Colon (tissue), 2 donors: Measurements from ENCODE around the gene SCARB2.

ENCODE experiments used
- FAIRE-seq: peaks from 2 replicates; lab custom pipeline; 2012; peaks lifted over from hg19 to GRCh38; lab: Jason Lieb, UNC
- donor health status: control.
- donor health status: control.

Gene SCARB2

GRCh38 chr4:76226418-76226817, 12.8 kb upstream of the SCARB2 start:
- no peak for FAIRE-seq

GRCh38 chr4:76224171-76224570, 10.5 kb upstream of the SCARB2 start:
- FAIRE-seq = no peak

- no peak for FAIRE-seq
Observed at GRCh38 chr4:76219299-76220055, 5.9 kb upstream of the SCARB2 start.

- no peak for FAIRE-seq
Observed at GRCh38 chr4:76216975-76217814, 3.6 kb upstream of the SCARB2 start.

- FAIRE-seq = no peak
Observed at GRCh38 chr4:76216524-76216923, 2.9 kb upstream of the SCARB2 start.

GRCh38 chr4:76215077-76215476, 1.5 kb upstream of the SCARB2 start:
- no peak for FAIRE-seq

- no peak for FAIRE-seq
Observed at GRCh38 chr4:76214177-76214675, 602 bp upstream of the SCARB2 start.

- FAIRE-seq = no peak
Observed at GRCh38 chr4:76212851-76213414, 691 bp downstream of the SCARB2 start.

GRCh38 chr4:76211769-76212708, 1.6 kb downstream of the SCARB2 start:
- FAIRE-seq = no peak

- no peak for FAIRE-seq
Observed at GRCh38 chr4:76210452-76210851, 3.2 kb downstream of the SCARB2 start.

GRCh38 chr4:76209881-76210280, 3.7 kb downstream of the SCARB2 start:
- no peak for FAIRE-seq

- no peak for FAIRE-seq
Observed at GRCh38 chr4:76208005-76208765, 5.4 kb downstream of the SCARB2 start.

- no peak for FAIRE-seq
Observed at GRCh38 chr4:76207549-76207948, 6.1 kb downstream of the SCARB2 start.

GRCh38 chr4:76206222-76206942, 7.2 kb downstream of the SCARB2 start:
- no peak for FAIRE-seq

- no peak for FAIRE-seq
Observed at GRCh38 chr4:76205476-76205875, 8.1 kb downstream of the SCARB2 start.

GRCh38 chr4:76204936-76205335, 8.7 kb downstream of the SCARB2 start:
- no peak for FAIRE-seq

- no peak for FAIRE-seq
Observed at GRCh38 chr4:76203541-76203940, 10.1 kb downstream of the SCARB2 start.

- no peak for FAIRE-seq
Observed at GRCh38 chr4:76201276-76201675, 12.3 kb downstream of the SCARB2 start.

- FAIRE-seq = no peak
Observed at GRCh38 chr4:76200771-76201231, 12.8 kb downstream of the SCARB2 start.

GRCh38 chr4:76199664-76200211, 13.9 kb downstream of the SCARB2 start:
- FAIRE-seq = no peak
